GM21367 (cell line): ENCODE measurements around the gene SLC43A3.
"Not testable (repeated sequence)": the region's sequence is repeated elsewhere in the genome, so short reads cannot be mapped to it uniquely, and the experiment has no call there.

ENCODE experiments used
- ATAC-seq: cut with Tn5 transposase; IDR thresholded peaks from one replicate; pipeline ENCODE4 v1.9.1; 2021; ENCODE audit not compliant: unreplicated experiment

The SLC43A3 gene

DNA sequence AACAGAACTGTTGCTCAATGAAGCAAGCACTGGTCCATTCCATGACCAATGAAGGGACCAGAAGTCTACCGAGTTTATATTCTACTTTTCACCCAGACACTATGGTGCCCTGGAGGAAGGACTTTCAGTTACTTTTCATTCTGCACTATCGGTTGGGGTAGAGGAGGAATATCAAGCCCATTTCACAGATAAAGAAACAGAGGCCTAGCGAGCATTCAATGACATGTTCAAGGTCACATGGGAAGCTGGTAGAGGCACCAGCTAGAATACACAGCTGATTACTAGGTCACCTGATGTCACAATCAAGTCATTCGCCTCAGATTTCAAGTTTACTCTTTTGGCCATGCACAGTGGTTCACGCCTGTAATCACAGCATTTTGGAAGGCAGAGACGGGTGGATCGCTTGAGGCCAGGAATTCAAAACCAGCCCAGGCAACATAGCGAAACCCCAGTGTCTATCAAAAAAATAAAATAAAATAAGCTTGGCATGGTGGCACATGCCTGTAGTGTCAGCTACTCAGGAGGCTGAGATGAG lies 18.9 kb downstream of the SLC43A3 start:
- no peak for ATAC-seq

DNA sequence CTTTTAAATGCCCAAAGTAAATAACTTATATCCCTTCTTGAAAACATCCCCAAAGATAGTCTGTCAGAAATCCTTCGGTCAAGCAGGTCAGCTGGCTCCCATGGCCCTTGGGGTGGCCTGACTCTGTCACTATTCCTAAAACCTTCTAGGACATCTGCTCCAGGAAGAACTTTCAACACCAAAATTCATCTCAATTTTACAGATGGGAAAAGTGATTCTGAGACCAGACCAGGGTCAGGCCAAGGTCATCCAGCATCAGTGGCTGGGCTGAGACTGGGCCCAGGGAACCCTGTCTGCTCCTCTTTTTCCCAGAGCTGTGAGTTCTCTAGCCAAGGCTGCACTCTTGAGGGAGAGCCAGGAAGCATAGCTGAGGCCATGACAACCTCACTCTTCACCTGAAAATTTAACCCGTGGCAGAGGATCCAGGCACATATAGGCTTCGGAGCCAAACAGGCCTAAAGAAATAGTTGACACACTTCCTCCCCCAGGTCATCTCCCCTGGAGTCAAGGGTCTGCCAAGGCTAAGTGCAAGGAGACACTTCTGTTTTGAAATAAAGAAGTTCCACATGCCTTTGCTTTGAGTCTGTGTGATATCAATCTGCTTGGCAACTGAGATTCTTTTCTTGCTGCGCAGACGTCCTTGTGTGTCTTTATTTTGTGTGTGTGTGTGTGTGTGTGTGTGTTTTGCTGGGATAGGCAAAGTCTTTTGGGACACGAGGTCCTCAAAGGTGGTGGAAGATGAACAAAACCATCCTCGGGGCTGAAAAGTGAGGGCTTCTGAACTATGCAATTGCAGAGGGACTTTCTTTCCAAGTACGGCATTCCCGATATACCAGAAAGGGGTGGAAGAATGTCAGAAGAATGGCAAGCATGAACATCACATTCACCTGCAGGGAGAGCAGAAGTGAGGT lies 19.7 kb downstream of the SLC43A3 start:
- no peak for ATAC-seq

GRCh38 chr11:57406337-57406904 lies 20.5 kb downstream of the SLC43A3 start:
- ATAC-seq: peak; percentile 64

DNA sequence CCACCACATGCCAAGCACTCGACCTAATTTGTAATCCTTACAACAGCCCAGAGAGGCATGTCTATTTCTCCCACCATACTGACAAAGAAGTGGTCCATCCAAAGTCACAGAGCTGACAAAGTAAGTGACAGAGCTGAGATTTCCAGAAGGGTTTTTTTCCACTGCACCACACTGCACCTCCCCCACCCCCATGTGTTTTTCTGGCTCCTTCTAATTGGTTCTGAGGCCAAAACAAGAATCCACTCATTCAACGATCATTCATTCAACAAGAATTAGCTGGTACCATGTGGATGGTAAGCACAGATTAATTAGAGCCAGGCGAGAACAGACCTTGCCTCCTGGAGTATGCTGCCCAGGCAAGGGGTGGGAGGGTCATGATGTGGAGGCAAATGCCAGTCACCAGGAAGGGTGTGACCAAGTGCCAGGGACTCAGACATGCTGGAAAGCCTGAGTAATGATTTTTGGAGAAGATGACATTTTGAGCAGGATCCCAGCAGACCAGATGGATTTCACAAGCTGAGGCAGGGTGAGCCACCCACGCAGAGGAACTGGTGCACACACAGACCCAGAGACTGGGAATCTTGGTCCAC lies 21.6 kb downstream of the SLC43A3 start:
- ATAC-seq: no peak

DNA sequence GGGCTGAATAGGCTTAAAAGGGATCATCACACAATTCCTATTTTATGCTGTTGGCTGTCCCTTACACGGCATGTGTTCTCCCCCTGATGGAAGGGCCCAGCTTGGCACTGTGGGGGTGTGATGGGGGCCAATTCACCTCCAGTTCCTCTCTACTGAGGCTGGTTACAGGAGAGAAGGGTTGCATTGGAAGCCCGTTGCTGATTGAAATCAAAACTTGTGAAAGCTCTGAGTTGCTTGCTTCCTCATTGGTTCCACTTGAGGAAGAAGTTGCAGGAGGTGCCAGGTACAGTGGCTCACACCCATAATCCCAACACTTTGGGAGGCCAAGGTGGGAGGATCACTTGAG lies 23.1 kb downstream of the SLC43A3 start:
- ATAC-seq: no peak

DNA sequence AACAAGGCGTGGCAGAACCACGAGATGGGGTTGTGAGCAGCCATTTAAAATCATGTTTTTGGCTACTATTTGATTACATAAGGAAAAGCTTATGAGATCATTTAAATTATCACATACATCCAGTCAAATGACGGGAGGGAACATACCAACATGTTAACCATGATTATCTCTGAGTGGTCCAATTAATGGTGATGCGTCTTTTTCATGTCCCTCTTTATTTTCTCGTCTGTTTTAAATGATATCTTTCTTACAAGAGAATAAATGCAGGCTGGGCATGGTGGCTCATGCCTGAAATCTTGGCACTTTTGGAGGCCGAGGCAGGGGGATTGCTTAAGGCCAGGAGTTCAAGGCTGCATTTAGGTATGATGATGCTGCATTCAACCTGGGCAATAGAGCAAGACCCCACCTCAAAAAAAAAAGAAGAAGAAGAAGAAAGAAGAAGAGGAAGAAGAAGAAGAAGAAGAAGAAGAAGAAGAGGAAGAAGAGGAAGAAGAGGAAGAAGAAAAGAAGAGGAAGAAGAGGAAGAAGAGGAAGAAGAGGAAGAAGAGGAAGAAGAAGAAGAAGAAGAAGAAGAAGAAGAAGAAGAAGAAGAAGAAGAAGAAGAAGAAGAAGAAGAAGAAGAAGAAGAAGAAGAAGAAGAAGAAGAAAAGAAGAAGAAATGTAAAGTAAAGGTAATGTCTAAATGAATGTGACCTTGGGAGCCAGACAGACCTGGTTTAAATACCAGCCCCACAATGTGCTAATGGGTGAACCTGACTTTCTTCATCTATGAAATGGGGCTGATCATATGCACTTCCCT lies 23.7 kb downstream of the SLC43A3 start:
- ATAC-seq: not testable (repeated sequence)

DNA sequence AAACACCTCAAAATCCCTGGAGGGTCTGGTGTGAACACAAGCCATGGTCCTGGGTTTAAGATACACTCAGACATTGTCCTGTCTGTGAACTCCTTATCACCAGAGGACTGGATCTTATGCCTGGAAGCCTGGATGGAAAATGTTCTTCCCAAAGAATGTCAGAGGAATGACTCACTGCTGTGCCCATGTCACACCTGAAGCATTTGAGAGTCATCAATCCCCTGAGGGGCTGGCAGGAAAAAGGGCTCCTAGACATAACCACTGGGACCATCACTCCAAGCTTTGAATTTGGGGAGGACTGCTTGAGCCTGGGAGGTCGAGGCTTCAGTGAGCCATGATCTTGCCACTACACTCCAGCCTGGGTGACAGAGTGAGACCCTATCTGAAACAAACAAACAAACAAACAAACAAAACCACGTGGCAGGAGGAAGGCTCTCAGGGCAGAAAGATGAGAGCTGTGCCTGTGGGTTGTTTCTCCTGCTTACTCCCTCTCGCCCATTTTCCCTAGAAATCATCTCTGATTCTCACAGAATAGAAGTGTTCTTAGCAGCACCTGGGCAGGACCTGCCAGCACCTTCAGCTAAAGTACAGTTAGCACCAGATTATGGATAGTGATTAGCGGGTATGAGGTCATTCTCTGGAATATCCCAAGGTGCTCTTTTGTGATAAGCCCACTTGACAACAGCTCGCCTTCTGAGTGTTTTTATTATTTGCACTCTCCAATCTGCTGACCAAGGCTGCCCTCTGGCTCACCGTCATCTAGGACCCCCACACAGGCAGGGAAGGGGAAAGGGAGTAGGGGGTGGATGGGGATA lies 24.5 kb downstream of the SLC43A3 start:
- ATAC-seq: no peak

GRCh38 chr11:57399972-57400578 lies 26.8 kb downstream of the SLC43A3 start:
- ATAC-seq: no peak

GRCh38 chr11:57399221-57399620 lies 27.7 kb downstream of the SLC43A3 start:
- ATAC-seq: no peak

DNA sequence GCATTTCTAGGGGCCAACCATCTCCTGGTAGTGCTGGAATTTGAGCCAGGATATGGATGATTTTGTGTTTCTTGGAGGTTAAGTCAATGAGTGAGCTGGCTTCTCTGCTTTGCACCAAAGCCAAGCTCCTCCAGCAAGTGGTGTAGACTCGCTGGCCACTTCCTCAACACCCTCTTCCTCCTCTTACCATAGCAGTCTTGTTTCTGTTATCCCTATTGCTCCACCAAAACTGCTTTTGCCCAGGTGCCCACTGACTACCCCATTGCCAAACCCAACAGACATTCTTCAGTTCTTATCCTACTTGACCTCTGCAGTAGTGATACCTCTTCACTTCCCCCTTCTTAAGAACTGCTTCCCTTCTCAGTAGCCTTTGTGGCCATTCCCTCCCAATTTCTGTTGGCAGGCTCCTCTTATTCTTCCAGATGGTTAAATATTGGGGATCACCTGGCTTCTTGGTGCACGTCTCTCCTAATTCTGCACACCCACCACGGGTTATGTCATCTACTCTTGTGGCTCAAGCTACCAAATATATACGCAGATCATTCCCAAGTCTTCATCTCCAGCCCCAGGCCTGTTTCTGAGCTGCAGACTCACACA lies 29.4 kb downstream of the SLC43A3 start:
- ATAC-seq: no peak

- no peak for ATAC-seq
Observed at GRCh38 chr11:57396744-57397143, 30.2 kb downstream of the SLC43A3 start.

- ATAC-seq: no peak
Observed at GRCh38 chr11:57395905-57396623, 30.9 kb downstream of the SLC43A3 start.

GRCh38 chr11:57394203-57394965 lies 32.5 kb downstream of the SLC43A3 start:
- ATAC-seq: no peak

GRCh38 chr11:57392763-57393105 lies 34.2 kb downstream of the SLC43A3 start:
- ATAC-seq: no peak

DNA sequence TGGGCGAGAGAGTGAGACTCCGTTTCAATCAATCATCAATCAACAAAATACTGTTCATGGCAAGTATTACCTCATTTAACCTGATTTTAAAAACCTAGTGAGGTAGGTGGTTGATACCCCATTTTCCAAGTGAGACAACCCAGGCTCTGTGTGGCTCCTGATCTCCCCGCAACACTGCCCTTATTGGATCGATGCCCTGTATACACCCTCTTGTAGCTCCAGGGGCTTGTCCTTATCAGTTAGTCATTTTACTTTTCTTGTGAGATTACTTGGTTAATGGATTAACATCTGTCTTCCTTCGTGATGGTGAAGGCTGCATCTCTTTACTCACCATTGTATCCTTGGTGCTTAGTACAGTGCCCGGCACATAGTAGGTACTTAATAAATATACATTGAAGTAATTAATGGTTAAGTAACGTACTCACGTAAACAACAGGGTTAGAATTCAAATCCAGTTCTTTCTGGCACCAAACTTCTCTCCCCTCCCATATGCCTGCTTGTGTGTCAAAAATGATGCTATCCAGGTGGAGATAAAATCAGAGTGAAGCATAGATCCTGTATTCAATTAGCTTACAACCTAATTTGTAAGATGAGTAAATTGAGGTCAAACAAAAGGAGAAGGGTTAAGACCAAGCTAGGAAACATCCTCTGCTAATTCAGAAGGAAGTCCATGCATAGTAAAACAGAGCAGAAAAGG lies 34.7 kb downstream of the SLC43A3 start:
- no peak for ATAC-seq

DNA sequence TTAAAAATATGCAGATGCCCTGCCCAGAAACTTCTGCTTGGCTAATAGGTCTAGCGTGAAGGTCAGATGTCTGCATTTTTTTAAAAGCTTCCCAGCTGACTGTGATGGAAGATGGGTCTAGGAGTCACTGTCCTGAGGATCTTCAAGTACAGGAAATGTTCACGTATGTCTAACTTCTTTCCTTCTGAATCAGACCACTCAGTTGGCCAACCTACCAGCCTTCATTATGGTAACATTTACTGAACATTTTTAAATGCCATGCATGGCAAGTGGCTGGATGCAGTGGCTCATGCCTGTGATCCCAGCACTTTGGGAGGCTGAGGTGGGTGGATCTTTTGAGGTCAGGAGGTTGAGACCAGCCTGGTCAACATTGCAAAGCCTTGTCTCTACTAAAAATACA lies 35.4 kb downstream of the SLC43A3 start:
- no peak for ATAC-seq

- ATAC-seq: no peak
Observed at GRCh38 chr11:57391111-57391510, 35.8 kb downstream of the SLC43A3 start.

- ATAC-seq: no peak
Observed at GRCh38 chr11:57390535-57390934, 36.4 kb downstream of the SLC43A3 start, which contains the start of gene PRG2. TSS of gene PRG2 (minus strand) at chr11:57390650. CDS start at chr11:57389944, 706 bp downstream.
